K562 (cell line): ENCODE measurements around the gene TGM5. TPM values are rescaled to one million over a fixed set of nuclear protein-coding genes. Genes with fewer than 3 reads are reported as not detected.

Experiments
- BHLHE40 ChIP-seq: IDR thresholded peaks from 2 replicates; pipeline ENCODE4 v1.6.1; 2011; ENCODE audit warnings: low read length, improper control_type of control experiment
- CHD7 ChIP-seq: fragments of 200-600 bp; sonication (generic); IDR thresholded peaks from one replicate; pipeline ENCODE4 v1.6.1; 2012; ENCODE audit warnings: mild to moderate bottlenecking, low read depth, low read length, inconsistent platforms
- CREM ChIP-seq: IDR thresholded peaks from 2 replicates; pipeline ENCODE4 v1.6.1; 2014; ENCODE audit warnings: antibody characterized with exemption, low read depth
- FOXP4 ChIP-seq: sonication (generic); formaldehyde crosslinking; IDR thresholded peaks from 2 replicates; pipeline ENCODE4 v1.8.0; 2022; ENCODE audit warnings: mild to moderate bottlenecking, missing genetic modification reagents, borderline replicate concordance
- MCM7 ChIP-seq, 2 experiments: fragments of 450-650 bp; IDR thresholded peaks; 2 replicates each; pipeline ENCODE4 v1.6.1; 2016 to 2018
- NFIC ChIP-seq: fragments of 450-650 bp; IDR thresholded peaks from 2 replicates; pipeline ENCODE4 v1.6.1; 2017; ENCODE audit warnings: mild to moderate bottlenecking, inconsistent platforms
- RHOXF2B ChIP-seq: fragments of 250-450 bp; sonication (Bioruptor Pico); conservative IDR thresholded peaks from 2 replicates; pipeline ENCODE4 v1.5.1; 2021
- RNF2 ChIP-seq: sonication (generic); IDR thresholded peaks from 2 replicates; pipeline ENCODE4 v1.6.1; 2016
- SAP30 ChIP-seq: fragments of 200-600 bp; sonication (generic); IDR thresholded peaks from 2 replicates; pipeline ENCODE4 v1.6.1; 2012; ENCODE audit warnings: borderline replicate concordance, low read depth, mild to moderate bottlenecking, moderate library complexity, low read length, control low read depth, inconsistent platforms; ENCODE audit not compliant: insufficient read depth, poor library complexity, severe bottlenecking
- SMAD1 ChIP-seq: fragments of 150-350 bp; IDR thresholded peaks from 2 replicates; pipeline ENCODE4 v1.6.1; 2014; ENCODE audit warnings: low read length, low read depth; ENCODE audit not compliant: partially characterized antibody
- STAG1 ChIP-seq: sonication (generic); formaldehyde crosslinking; IDR thresholded peaks from 2 replicates; pipeline ENCODE4 v1.5.0; 2020; ENCODE audit warnings: missing genetic modification reagents, borderline replicate concordance
- TFAM ChIP-seq: fragments of 250-450 bp; sonication (Bioruptor Pico); conservative IDR thresholded peaks from 2 replicates; pipeline ENCODE4 v1.5.0; 2021; ENCODE audit warnings: mild to moderate bottlenecking, moderate library complexity
- ZBTB8A ChIP-seq: fragments of 450-650 bp; IDR thresholded peaks from 2 replicates; pipeline ENCODE4 v1.6.1; 2018; ENCODE audit warnings: mild to moderate bottlenecking, moderate library complexity; ENCODE audit not compliant: partially characterized antibody
- ZNF511 ChIP-seq: sonication (generic); formaldehyde crosslinking; IDR thresholded peaks from 2 replicates; pipeline ENCODE4 v1.8.0; 2022; ENCODE audit warnings: mild to moderate bottlenecking, missing genetic modification reagents
- ZNF584 ChIP-seq: fragments of 200-800 bp; sonication (Bioruptor generic); IDR thresholded peaks from 2 replicates; pipeline ENCODE4 v1.6.1; 2016; ENCODE audit warnings: low read depth, mild to moderate bottlenecking, missing genetic modification characterization, missing compliant biosample characterization
- ZNF75A ChIP-seq: fragments of 450-650 bp; formaldehyde crosslinking; IDR thresholded peaks from 2 replicates; pipeline ENCODE4 v1.4.0; 2020; ENCODE audit warnings: mild to moderate bottlenecking
- polyA plus RNA-seq, 8 experiments: library from polyadenylated mRNA; depleted of rRNA in 4 of 8; stranded (reverse) in 5 of 8; unstranded in 3 of 8; fragments of >200 nt; fragmentation: Nextera tagmentation in 2 of 8; fragmentation: Illumina TruSeq in 1 of 8; extraction: Ambion mirVana in 2 of 8; extraction: Trizol in 1 of 8; gene quantifications; 2 replicates each; pipeline versions ENCODE4 v1.2.1 to v1.2.3, GENCODE V29; 2011 to 2014; ENCODE audit warnings: inconsistent platforms in 1 of 8, missing spikeins in 1 of 8
- total RNA-seq, 7 experiments: library from RNA; depleted of rRNA in 6 of 7; stranded (reverse); fragments of >200 nt in 6 of 7; fragmentation: Illumina TruSeq in 2 of 7; extraction: Trizol in 2 of 7; gene quantifications; 2 replicates each; pipeline versions ENCODE4 v1.2.1 to v1.2.3, GENCODE V29; 2011 to 2021; ENCODE audit warnings: low replicate concordance in 1 of 7

TGM5 gene
- total and polyA plus RNA-seq, 9 of the 15 experiments (the other 6 are each of a cell fraction or from before 2014, with no cell fraction given): 0.03 to 0.10 (median 0.07) TPM; not detected in 6

GRCh38 chr15:43230640-43231115, 36.0 kb downstream of the TGM5 start (continued):
- TF ChIP-seq ZNF511 (CRISPR knock-in tag) (no peak), STAG1 (CRISPR knock-in tag) (no peak), ZNF75A (no peak), NFIC (peak; percentile 45; the same call in 1 of the 2 replicates), FOXP4 (CRISPR knock-in tag) (no peak), MCM7 (IDR thresholded peaks at IDR 0.05) (no peak), SAP30 (no peak), BHLHE40 (no peak), RNF2 (peak; percentile 57), CHD7 (no peak), ZNF584 (CRISPR knock-in tag) (no peak), ZBTB8A (no peak), RHOXF2B (CRISPR knock-in tag) (no peak), CREM (peak; percentile 44; the same call in 1 of the 2 replicates), TFAM (CRISPR knock-in tag) (no peak), SMAD1 (no peak)
